Loucy (cell line): ENCODE results near the gene BCL11A.

Source experiments
- H2AFZ ChIP-seq: fragments of 200-600 bp; sonication (generic); 2 replicates; pipeline ENCODE4 v1.6.0; 2016; ENCODE audit warnings: antibody characterized with exemption, mild to moderate bottlenecking, low read length, moderate library complexity
- H3F3A ChIP-seq: fragments of 200-600 bp; 2 replicates; pipeline ENCODE4 v1.6.0; 2016; ENCODE audit warnings: antibody characterized with exemption, low read depth, mild to moderate bottlenecking
- H3K27me3 ChIP-seq: fragments of 200-600 bp; sonication (generic); 2 replicates; pipeline ENCODE4 v1.6.1; 2014; ENCODE audit warnings: low read length, mild to moderate bottlenecking; ENCODE audit not compliant: insufficient read depth, poor library complexity, severe bottlenecking
- H3K36me3 ChIP-seq: fragments of 200-600 bp; sonication (generic); 2 replicates; pipeline ENCODE4 v1.6.1; 2016; ENCODE audit warnings: low read length; ENCODE audit not compliant: insufficient read depth
- H3K4me1 ChIP-seq: fragments of 200-600 bp; sonication (generic); 2 replicates; pipeline ENCODE4 v1.5.1; 2014; ENCODE audit warnings: low read length, mild to moderate bottlenecking; ENCODE audit not compliant: insufficient read depth, poor library complexity, severe bottlenecking
- H3K4me2 ChIP-seq: fragments of 200-600 bp; sonication (generic); 2 replicates; pipeline ENCODE4 v1.6.0; 2014; ENCODE audit warnings: antibody characterized with exemption, low read length, low read depth, mild to moderate bottlenecking; ENCODE audit not compliant: poor library complexity, severe bottlenecking
- H3K4me3 ChIP-seq: fragments of 200-600 bp; sonication (generic); 2 replicates; pipeline ENCODE4 v1.5.1; 2014; ENCODE audit warnings: low read length, mild to moderate bottlenecking, mixed read lengths; ENCODE audit not compliant: poor library complexity, severe bottlenecking
- H3K79me2 ChIP-seq: fragments of 200-600 bp; sonication (generic); 2 replicates; pipeline ENCODE4 v1.6.1; 2014; ENCODE audit warnings: low read length; ENCODE audit not compliant: insufficient read depth
- H3K9ac ChIP-seq: fragments of 200-600 bp; sonication (generic); 2 replicates; pipeline ENCODE4 v1.6.0; 2014; ENCODE audit warnings: mild to moderate bottlenecking, low read depth, low read length, moderate library complexity; ENCODE audit not compliant: poor library complexity, severe bottlenecking
- H3K9me2 ChIP-seq: fragments of 200-600 bp; sonication (generic); replicated peaks from 2 replicates; pipeline ENCODE4 v1.6.1; 2016; ENCODE audit warnings: low read depth, low read length, mixed read lengths
- H3K9me3 ChIP-seq: fragments of 200-600 bp; sonication (generic); 2 replicates; pipeline ENCODE4 v1.6.1; 2014; ENCODE audit warnings: mild to moderate bottlenecking, antibody characterized with exemption, low read length, low read depth; ENCODE audit not compliant: insufficient read depth
- H4K20me1 ChIP-seq: fragments of 200-600 bp; sonication (generic); 2 replicates; pipeline ENCODE4 v1.6.0; 2014; ENCODE audit warnings: antibody characterized with exemption, low read length, mild to moderate bottlenecking; ENCODE audit not compliant: insufficient read depth, poor library complexity, severe bottlenecking
- CTCF ChIP-seq: fragments of 200-600 bp; sonication (generic); conservative IDR thresholded peaks from 2 replicates; pipeline ENCODE4 v1.5.1; 2014; ENCODE audit warnings: mild to moderate bottlenecking, antibody characterized with exemption, low read length
- EZH2phosphoT487 ChIP-seq: fragments of 200-600 bp; IDR thresholded peaks from 2 replicates; pipeline ENCODE4 v1.6.1; 2018; ENCODE audit warnings: antibody characterized with exemption, mild to moderate bottlenecking, moderate library complexity, borderline replicate concordance

Gene BCL11A

GRCh38 chr2:60585276-60585675 is 31.8 kb upstream of the BCL11A start:
- TF ChIP-seq EZH2phosphoT487 = no peak
- TF ChIP-seq CTCF = no peak
- no peak overlapping the region for H3K9ac ChIP-seq
- no peaks in the 10 kb centered on the region for H3K9me3 ChIP-seq
- no peaks in the 10 kb centered on the region for H3F3A ChIP-seq
- H3K27me3 ChIP-seq = peaks cover 9% of the 10 kb centered on the region
- no peak overlapping the region for H2AFZ ChIP-seq
- no peak overlapping the region for H3K4me2 ChIP-seq
- no peaks in the 10 kb centered on the region for H3K36me3 ChIP-seq
- no peaks in the 10 kb centered on the region for H3K9me2 ChIP-seq
- H3K4me3 ChIP-seq = no peak overlapping the region
- no peaks in the 10 kb centered on the region for H4K20me1 ChIP-seq
- H3K79me2 ChIP-seq = no peaks in the 10 kb centered on the region
- peaks cover 11% of the 10 kb centered on the region for H3K4me1 ChIP-seq

GRCh38 chr2:60583604-60584003 is 30.1 kb upstream of the BCL11A start:
- no peak overlapping the region for H2AFZ ChIP-seq
- H3K4me1 ChIP-seq = peaks cover 7% of the 10 kb centered on the region
- H3K27me3 ChIP-seq = peaks cover 9% of the 10 kb centered on the region
- no peaks in the 10 kb centered on the region for H3K36me3 ChIP-seq
- no peak overlapping the region for H3K4me2 ChIP-seq
- no peak for TF ChIP-seq EZH2phosphoT487
- no peak for TF ChIP-seq CTCF
- H3K4me3 ChIP-seq = no peak overlapping the region
- H3F3A ChIP-seq = no peaks in the 10 kb centered on the region
- no peaks in the 10 kb centered on the region for H3K9me3 ChIP-seq
- H3K79me2 ChIP-seq = no peaks in the 10 kb centered on the region
- H3K9ac ChIP-seq = no peak overlapping the region
- no peaks in the 10 kb centered on the region for H4K20me1 ChIP-seq
- H3K9me2 ChIP-seq = no peaks in the 10 kb centered on the region

- Histone ChIP-seq H3K9me3 (no peaks in the 10 kb centered on the region), H3K4me2 (peak overlapping the region; percentile 72), H3K4me1 (peaks cover 7% of the 10 kb centered on the region), H3K9ac (peak overlapping the region; percentile 32), H3K27me3 (peaks cover 9% of the 10 kb centered on the region), H3F3A (no peaks in the 10 kb centered on the region), H3K4me3 (peak overlapping the region; percentile 59), H3K9me2 (no peaks in the 10 kb centered on the region), H4K20me1 (no peaks in the 10 kb centered on the region), H2AFZ (peak overlapping the region; percentile 88), H3K79me2 (no peaks in the 10 kb centered on the region), H3K36me3 (no peaks in the 10 kb centered on the region)
- TF ChIP-seq CTCF (peak; percentile 77), EZH2phosphoT487 (no peak)
Measured at GRCh38 chr2:60581433-60582282, 28.2 kb upstream of the BCL11A start.
